Measurements from ENCODE around the gene PITPNB. TPM values are rescaled to one million over a fixed set of nuclear protein-coding genes. Genes with fewer than 3 reads are reported as not detected.
A peak's percentile ranks its signal among the peaks of the same experiment; 100 is the strongest.

The PITPNB gene
- total RNA-seq, 1 donor from 2014 or later, result 58.6 TPM

DNA sequence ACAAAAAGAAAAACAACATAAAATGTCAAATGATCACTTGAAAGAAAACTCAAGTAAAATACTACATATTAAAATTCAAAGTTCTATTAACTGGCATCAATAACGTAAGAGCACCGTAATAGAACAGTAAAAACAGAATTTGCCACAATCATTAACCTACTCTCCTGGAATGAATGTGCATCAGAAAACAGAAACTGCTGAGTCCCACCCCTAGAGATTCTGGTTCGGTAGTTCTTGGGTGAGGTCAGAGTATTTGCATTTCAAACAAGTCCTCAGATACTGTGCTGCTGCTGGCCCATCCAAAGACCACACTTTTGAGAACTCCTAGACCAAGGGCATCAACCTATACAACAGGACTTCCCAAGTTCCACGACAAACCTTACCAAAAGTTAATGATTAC, 23.5 kb downstream of the PITPNB start:
- no peaks in the 10 kb centered on the region for H3K27me3 ChIP-seq (ENCODE audit: low read depth)
- TF ChIP-seq, protein P1, sequence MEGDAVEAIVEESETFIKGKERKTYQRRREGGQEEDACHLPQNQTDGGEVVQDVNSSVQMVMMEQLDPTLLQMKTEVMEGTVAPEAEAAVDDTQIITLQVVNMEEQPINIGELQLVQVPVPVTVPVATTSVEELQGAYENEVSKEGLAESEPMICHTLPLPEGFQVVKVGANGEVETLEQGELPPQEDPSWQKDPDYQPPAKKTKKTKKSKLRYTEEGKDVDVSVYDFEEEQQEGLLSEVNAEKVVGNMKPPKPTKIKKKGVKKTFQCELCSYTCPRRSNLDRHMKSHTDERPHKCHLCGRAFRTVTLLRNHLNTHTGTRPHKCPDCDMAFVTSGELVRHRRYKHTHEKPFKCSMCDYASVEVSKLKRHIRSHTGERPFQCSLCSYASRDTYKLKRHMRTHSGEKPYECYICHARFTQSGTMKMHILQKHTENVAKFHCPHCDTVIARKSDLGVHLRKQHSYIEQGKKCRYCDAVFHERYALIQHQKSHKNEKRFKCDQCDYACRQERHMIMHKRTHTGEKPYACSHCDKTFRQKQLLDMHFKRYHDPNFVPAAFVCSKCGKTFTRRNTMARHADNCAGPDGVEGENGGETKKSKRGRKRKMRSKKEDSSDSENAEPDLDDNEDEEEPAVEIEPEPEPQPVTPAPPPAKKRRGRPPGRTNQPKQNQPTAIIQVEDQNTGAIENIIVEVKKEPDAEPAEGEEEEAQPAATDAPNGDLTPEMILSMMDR (IDR thresholded peaks at IDR 0.05), result no peak
- no peak for DNase-seq
- no peak overlapping the region for H3K27ac ChIP-seq
- no peak overlapping the region for H3K4me3 ChIP-seq
- no peaks in the 10 kb centered on the region for H3K9me3 ChIP-seq
- no peaks in the 10 kb centered on the region for H3K4me1 ChIP-seq
- peaks cover 99% of the 10 kb centered on the region for H3K36me3 ChIP-seq
- intact Hi-C loops (cut with DNase I), result no loop called here
- ATAC-seq, result no peak

DNA sequence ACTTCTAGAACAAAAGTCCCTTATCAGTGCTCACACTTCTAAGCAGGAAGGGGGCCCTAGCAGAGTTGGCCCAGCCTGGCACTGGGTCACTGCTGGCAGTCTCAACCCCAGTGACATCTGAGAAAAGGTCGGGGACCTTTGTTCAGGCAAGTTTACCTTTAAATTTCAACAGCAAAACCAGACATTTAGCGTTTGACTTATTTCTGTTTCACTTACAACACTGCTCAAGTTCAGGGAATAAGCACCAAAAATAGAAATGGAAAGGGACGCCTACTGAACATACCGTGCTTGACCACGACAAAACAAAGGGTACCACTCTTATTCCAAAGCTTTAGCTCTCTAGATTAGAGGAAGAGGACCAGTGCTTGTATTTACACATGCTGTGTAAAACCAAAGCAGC, 26.2 kb downstream of the PITPNB start:
- DNase-seq (no peak), ATAC-seq (no peak)
- Histone ChIP-seq H3K27ac (no peak overlapping the region), H3K4me3 (no peak overlapping the region), H3K36me3 (peaks cover 99% of the 10 kb centered on the region), H3K27me3 (ENCODE audit: low read depth) (no peaks in the 10 kb centered on the region), H3K9me3 (no peaks in the 10 kb centered on the region), H3K4me1 (peaks cover 5% of the 10 kb centered on the region)
- intact Hi-C loops (cut with DNase I), result no loop called here
- TF ChIP-seq, protein P1 (IDR thresholded peaks at IDR 0.05), result no peak

DNA sequence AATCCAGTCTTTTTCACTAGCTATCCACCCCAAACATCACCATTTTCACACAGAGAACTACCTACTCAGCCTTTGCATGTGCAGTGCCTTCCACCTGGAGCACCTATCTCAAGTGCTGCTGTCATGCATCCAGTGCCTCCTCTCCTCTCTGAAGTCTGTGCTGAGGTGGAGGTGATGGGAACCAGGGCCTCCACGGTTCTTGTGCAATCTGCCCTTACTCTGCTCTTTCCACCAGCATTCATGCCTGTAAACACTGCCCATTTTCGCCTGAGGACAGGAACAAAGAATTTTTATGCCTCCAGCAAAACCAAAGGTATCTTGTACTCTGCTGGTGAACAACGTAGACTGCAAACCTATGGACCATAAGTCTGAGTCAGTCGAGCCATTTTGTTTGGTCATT, 27.0 kb downstream of the PITPNB start:
- H3K9me3 ChIP-seq, result no peaks in the 10 kb centered on the region
- ATAC-seq (no peak), DNase-seq (no peak)
- peaks cover 12% of the 10 kb centered on the region for H3K4me1 ChIP-seq
- TF ChIP-seq, protein P1 (IDR thresholded peaks at IDR 0.05), result no peak
- intact Hi-C loops (cut with DNase I), result no loop called here
- no peak overlapping the region for H3K27ac ChIP-seq
- H3K36me3 ChIP-seq, result peaks cover 99% of the 10 kb centered on the region
- H3K27me3 ChIP-seq (ENCODE audit: low read depth), result no peaks in the 10 kb centered on the region
- H3K4me3 ChIP-seq, result no peak overlapping the region

DNA sequence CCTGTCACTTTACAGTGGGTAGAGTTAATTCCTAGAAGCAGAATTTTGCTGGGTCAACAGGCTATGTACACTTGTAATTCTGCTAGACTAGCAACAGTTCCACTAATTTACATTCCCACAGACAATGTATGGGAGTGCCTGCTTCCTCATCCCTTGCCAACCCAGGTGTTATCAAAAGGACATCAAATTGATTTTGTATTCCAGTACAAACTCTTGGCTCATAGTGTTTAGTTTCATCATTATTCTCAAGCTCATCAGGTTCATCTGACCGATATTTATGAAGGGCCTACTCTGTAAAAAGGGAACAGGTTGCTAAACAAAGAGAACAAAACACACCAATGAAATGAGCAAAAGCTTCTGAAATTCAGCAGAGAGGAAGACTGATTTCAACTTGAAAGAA, 30.7 kb downstream of the PITPNB start:
- peaks cover 31% of the 10 kb centered on the region for H3K4me1 ChIP-seq
- TF ChIP-seq, protein P1 (IDR thresholded peaks at IDR 0.05), result no peak
- no peaks in the 10 kb centered on the region for H3K9me3 ChIP-seq
- ATAC-seq, result no peak
- DNase-seq, result no peak
- H3K36me3 ChIP-seq, result peaks cover 84% of the 10 kb centered on the region
- H3K27me3 ChIP-seq (ENCODE audit: low read depth), result no peaks in the 10 kb centered on the region
- intact Hi-C loops (cut with DNase I), result no loop called here
- no peak overlapping the region for H3K27ac ChIP-seq
- H3K4me3 ChIP-seq, result no peak overlapping the region

DNA sequence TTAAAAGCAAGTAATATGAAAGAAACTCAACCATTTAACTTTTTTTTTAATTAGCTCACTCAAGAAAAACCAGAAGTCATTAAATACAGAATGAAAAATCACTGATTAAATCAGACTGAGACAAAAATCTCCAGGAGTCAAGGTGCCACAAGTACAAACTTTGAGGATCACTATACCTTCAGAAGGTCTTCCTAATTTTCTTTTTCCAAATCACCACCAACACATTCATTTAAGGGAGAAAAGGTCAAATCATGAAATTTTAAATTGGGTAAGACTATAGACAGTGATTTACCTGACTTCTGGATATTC, 32.3 kb downstream of the PITPNB start:
- Histone ChIP-seq H3K4me1 (peaks cover 45% of the 10 kb centered on the region), H3K9me3 (no peaks in the 10 kb centered on the region), H3K27me3 (ENCODE audit: low read depth) (no peaks in the 10 kb centered on the region), H3K36me3 (peaks cover 70% of the 10 kb centered on the region), H3K27ac (peak overlapping the region; percentile 56), H3K4me3 (no peak overlapping the region)
- TF ChIP-seq, protein P1 (IDR thresholded peaks at IDR 0.05), result no peak
- DNase-seq (no peak), ATAC-seq (no peak)
- intact Hi-C loops (cut with DNase I), result no loop called here
